Fibroblast of gingiva (primary cell): ENCODE measurements around the gene CUBN.

ENCODE experiments used
- DNase-seq: peaks from one replicate; pipeline ENCODE4 v3.0.0-alpha.2; 2011; ENCODE audit warnings: low read depth

The CUBN gene

GRCh38 chr10:17106991-17107390 is 22.6 kb downstream of the CUBN start:
- DNase-seq = no peak

DNA sequence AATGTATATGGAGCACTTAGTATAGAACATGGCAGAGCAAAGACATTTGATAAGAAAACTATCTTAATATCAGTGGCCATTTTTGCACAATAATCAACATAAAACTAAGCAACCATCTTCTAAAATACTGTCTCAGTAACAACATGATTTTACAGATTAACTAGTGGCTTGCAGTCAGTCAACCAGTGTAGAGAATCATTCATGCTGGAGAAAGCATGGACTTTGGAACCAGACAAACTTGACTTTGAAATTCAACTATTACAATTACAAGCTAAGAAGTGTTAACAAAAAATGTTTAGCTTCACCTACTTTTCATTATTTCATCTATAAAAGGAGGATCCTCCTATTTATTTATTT is 27.7 kb downstream of the CUBN start:
- DNase-seq = no peak

DNA sequence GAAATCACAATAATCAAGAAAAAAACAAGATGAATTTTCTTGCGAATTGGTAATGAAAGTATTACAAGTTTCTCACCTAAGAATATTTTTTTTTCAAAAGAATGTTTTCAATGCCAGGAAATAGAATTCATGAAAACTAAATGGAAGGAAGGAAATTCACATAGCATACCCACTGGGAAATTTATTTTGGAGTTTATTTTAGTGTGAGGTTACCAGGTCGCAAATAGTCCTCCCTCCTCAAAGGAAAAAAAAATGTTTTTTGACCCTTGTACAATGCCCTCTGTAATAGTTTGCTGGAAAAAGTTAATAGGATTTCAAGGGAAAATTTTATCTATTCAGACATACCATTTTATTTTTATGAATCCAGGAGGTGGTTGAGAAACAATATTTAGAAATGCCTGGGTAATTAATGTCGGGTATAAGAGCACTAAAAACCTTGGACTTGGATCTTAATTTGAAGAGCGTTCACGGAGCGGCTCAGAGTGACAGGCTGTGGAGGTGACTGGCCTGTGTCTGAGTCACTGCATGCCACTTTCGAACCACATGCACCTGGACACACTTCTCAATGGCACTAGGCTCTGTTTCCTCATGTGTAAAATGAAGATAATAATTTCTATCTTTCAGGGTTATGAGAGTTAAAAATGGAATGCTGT is 28.2 kb downstream of the CUBN start:
- DNase-seq = no peak

GRCh38 chr10:17100586-17100985 is 29.0 kb downstream of the CUBN start:
- DNase-seq = no peak

GRCh38 chr10:17098012-17098411 is 31.6 kb downstream of the CUBN start:
- DNase-seq = no peak

DNA sequence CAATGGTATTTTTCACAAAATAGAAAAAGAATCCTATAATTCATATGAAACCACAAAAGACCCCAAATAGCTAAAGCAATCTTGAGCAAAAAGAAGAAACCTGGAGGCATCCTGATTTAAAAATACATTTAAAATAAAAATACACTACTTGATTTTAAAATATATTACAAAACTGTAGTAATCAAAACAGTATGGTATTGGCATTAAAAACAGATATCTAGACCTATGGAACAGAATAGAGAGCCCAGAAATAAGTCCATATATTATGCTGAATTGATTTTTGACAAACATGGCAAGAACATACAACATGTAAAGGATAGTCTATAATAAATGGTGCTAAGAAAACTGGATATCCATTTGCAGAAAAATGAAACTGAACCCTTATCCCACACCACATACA is 34.8 kb downstream of the CUBN start:
- DNase-seq = no peak

- DNase-seq = no peak
Observed at GRCh38 chr10:17092986-17093803, 36.4 kb downstream of the CUBN start.

GRCh38 chr10:17092216-17092944 is 37.2 kb downstream of the CUBN start:
- no peak for DNase-seq

DNA sequence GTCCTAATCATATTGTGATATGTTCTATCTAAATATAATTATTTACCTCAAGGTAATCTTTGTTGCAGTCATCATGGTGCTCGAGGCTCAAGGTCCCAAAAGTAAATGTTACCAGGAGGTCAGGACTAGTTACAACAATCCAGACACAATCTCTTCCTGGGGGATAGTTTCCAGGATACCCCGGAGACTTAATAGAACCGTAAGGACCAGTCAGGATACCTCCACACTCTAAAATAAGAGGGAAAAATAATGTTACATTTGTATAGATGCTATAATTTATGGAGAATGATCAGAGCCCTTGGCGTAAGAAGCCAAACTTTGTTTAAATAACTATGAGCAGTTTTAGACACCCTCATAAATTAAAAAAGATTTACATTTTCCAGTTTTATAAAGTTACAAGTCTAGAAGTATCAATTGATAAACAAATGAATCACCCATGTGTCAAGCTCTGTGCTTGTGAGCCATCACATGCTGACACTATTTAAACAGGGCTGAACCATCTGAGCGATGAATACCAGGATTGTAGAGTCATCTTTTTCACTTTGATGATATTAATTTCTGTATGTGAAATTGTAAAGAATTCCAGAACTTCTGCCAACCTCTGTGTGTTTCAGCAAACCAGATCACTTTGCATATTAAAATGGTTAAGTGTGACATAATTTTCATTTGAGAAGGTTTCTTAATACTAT is 41.3 kb downstream of the CUBN start:
- DNase-seq = peak; percentile 81

GRCh38 chr10:17086865-17087367 is 42.7 kb downstream of the CUBN start:
- DNase-seq = no peak

- peak; percentile 50 for DNase-seq
Observed at GRCh38 chr10:17085011-17085725, 44.4 kb downstream of the CUBN start.

- peak; percentile 30 for DNase-seq
Observed at GRCh38 chr10:17084258-17084657, 45.4 kb downstream of the CUBN start.

DNA sequence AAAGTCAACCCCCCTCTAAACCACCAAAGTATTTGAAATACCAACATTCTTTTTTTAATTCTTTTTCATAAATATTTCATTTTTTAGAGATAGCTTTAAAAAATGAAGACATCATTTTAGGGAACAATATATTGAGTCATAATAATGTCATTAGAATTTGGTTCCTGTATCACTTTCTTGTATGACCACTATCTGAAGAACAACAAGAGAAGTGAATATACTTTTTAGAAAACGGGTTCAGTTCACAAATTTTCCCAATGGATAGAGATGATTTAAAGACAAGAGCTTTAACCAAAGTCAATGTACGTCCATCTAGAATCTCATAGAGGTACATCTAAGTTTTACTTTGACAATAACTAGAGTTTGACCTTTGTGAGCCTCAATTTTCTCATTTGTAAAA is 48.2 kb downstream of the CUBN start:
- DNase-seq = no peak

GRCh38 chr10:17077890-17078289 is 51.7 kb downstream of the CUBN start:
- no peak for DNase-seq

DNA sequence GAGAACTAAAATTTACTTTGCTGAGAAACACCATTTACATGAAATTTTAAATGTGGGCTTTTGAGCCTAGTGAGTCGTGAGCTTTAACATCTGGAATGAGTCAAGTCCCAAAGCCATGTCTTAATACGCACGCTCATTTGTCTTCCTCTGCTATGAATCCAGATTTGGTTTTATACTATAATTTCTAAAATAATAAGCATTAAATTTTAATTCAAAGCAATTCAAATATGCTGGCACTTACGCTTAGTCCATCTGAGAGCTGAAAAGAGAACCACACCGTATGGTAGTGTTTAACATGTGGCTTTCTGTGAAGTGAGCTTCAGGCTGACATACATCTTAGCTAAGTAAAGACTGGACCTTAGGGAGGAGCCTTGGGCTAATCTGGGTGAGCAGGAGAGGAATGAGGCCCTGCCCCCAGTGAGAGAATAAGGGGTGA is 52.2 kb downstream of the CUBN start:
- DNase-seq = peak; percentile 53

GRCh38 chr10:17076626-17077345 is 52.8 kb downstream of the CUBN start:
- DNase-seq = no peak

GRCh38 chr10:17075533-17076359 is 53.9 kb downstream of the CUBN start:
- peak; percentile 94 for DNase-seq

GRCh38 chr10:17074541-17074847 is 55.1 kb downstream of the CUBN start:
- DNase-seq = no peak

DNA sequence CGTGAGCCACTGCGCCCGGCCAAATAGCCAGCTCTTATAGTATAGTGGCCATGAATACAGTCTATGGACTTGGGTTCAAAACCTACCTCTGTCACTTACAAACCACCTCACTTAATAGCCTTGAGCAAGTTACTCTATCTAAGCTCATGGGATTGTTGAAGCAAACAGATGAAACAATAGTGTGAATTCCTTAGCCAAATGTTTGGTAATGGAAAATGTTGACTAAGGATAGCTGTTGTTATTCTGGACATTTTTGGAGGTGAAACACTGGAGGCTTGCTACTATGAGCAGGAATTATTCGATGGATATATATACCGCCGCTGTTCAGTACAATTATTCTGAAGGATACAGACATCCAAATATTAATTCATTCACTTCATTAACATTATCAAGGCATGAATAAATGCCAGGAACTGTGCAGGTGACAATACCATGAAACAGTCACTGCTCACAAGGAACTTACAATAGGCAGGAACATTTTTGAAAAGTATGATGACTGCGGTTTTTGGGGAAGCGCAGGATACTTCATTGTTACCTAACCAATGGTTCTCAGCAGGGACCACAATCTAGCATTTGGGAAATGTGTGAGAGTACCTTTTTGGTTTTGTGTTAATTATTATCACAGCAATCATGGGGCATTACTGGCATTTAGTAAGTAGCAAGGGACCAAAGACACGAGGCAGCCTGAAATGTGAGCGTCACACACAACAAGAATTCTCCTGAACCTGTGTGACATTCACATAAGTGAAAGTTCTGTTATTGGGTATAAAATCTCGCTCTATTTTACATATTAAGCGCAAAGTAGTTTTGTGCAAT is 55.7 kb downstream of the CUBN start:
- DNase-seq = peak; percentile 62
